Retinal pigment epithelial cell (primary cell): ENCODE measurements around the gene SLC9C1.

Experiments used
- DNase-seq: peaks from one replicate; pipeline ENCODE4 v3.0.0-alpha.2; 2010; ENCODE audit warnings: low read depth
- H3K4me3 ChIP-seq: 2 replicates; pipeline ENCODE4 v1.5.1; 2011; ENCODE audit warnings: mild to moderate bottlenecking, low read length, control low read depth, moderate library complexity
- CTCF ChIP-seq: conservative IDR thresholded peaks from 2 replicates; pipeline ENCODE4 v1.5.1; 2011; ENCODE audit warnings: low read depth, low read length, control low read depth, inconsistent platforms

The SLC9C1 gene

DNA sequence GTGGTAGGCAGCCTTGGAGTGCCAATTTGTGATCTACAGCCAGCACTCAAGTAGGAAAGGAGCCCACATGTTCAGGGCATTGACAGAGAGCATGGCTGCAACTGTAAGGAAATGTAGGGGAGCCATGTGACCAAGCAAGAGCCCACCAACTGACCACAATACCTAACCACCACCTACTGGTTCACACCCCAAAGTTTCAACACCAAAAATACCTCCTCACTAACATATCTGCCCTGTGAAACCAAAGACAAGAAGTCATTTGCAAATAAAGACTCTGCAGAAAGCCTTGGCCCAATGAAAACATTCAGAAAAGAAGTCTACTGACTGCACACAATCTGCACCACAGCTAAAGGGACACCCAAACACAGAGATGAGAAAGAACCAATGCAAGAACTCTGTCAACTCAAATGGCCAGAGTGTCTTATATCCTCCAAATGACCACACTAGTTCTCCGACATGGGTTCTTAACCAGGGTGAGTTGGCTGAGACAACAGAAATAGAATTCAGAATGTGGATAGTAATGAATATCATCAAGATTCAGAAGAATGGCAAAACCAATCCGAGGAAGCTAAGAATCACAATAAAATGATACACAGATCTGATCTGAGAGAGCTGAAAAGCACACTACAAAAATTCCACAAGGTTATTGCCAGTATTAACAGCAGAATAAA, 40.6 kb downstream of the SLC9C1 start:
- H3K4me3 ChIP-seq: no peak overlapping the region
- no peak for DNase-seq
- TF ChIP-seq CTCF: no peak

GRCh38 chr3:112247900-112248299, 46.1 kb downstream of the SLC9C1 start:
- TF ChIP-seq CTCF: no peak
- no peak overlapping the region for H3K4me3 ChIP-seq
- DNase-seq: no peak

DNA sequence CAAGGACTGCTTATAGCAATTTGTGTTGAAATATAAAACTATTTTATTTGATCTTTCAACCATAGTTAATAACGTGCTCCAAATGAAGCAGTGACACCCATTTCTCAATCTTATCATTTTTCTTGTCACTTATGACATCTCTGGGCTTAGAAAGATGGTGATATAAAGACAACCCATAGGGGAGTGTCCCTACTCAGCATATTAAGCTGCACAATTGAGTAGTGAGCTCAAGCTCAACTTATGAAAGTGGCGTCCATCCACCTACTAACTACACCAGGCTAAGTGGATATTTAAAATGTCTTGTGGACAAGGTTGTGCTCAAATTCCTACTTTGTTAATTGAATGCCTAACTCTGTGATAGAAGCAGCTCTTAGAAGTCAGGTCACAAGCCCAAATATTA, 46.7 kb downstream of the SLC9C1 start:
- no peak for DNase-seq
- H3K4me3 ChIP-seq: no peak overlapping the region
- TF ChIP-seq CTCF: no peak

DNA sequence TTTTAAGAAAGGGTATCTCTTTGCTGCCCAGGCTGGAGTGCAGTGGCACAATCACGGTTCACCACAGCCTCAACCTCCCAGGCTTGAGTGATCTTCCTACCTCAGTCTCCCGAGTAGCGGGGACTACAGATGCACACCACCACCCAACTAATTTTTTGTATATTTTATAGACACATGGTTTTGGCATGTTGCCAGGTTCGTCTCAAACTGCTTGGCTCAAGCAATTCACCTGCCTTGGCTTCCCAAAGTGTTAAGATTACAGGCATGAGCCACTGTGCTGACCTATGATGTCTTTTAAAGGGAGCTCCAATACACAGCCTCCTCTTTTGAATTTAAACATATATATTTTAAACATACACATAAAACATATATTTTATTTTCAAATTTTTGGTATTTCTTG, 60.9 kb downstream of the SLC9C1 start:
- no peak overlapping the region for H3K4me3 ChIP-seq
- TF ChIP-seq CTCF: no peak
- DNase-seq: no peak

- H3K4me3 ChIP-seq: no peak overlapping the region
- TF ChIP-seq CTCF: no peak
- DNase-seq: no peak
These were observed 62.3 kb downstream of the SLC9C1 start for GRCh38 chr3:112231727-112232126.

DNA sequence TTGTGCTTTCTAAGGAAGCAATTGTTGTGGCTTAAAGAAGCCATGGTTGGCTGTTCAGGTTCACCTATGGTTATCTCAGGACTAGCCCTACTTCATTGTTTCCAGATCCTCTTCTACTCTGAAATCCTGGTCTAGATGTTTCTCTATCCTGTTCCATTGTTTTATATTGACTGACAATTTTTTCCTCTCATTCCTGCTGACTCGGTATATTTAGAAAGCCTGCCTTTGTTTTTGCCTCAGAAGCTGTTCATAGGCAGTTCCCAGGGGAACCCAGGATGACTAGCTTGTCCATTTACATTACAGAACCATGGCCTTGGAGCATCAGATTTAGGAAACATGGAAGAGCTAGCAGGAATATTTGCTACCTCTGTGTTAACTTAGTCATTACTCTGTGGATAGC, 64.0 kb downstream of the SLC9C1 start:
- no peak for TF ChIP-seq CTCF
- DNase-seq: no peak
- H3K4me3 ChIP-seq: no peak overlapping the region

- TF ChIP-seq CTCF: no peak
- no peak for DNase-seq
These were observed 65.2 kb downstream of the SLC9C1 start for GRCh38 chr3:112228786-112229185.

More at GRCh38 chr3:112228786-112229185, 65.2 kb downstream of the SLC9C1 start:
- H3K4me3 ChIP-seq: no peak overlapping the region
